ENCODE data around the gene ANKRD10.
"Not testable (repeated sequence)": the region's sequence is repeated elsewhere in the genome, so short reads cannot be mapped to it uniquely, and the experiment has no call there.

ANKRD10 gene

DNA sequence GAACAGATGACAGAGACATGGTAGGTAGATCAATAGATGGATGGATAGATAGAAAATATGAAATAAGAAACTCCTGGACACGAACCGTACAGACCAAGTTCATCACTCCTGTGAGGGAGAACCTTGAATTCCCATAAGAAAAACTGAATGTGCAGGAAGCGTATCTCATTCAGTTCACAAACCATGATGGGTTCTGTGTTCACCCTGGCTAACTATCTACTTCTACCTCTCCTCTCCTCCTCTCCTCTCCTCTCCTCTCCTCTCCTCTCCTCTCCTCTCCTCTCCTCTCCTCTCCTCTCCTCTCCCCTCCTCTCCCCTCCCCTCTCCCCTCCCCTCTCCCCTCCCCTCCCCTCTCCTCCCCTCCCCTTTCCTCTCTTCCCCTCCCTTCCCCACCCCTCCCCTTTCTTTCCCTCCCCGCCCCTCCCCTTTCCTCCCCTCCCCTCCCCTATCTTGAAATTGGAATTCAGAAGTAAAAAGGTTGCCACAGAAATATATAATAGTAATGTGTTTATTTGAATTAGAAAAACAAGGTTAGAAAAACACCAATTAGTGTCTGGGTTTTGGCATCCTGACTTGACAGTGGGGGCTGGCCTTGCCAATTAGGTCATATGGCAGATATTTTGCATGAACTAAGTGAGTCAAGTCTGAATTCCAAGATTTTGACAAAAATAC, 75.9 kb downstream of the ANKRD10 start:
- DNase-seq (ENCODE audit: low read depth, low spot score): no peak
- H3K4me3 ChIP-seq (ENCODE audit: low read length): no peak overlapping the region

DNA sequence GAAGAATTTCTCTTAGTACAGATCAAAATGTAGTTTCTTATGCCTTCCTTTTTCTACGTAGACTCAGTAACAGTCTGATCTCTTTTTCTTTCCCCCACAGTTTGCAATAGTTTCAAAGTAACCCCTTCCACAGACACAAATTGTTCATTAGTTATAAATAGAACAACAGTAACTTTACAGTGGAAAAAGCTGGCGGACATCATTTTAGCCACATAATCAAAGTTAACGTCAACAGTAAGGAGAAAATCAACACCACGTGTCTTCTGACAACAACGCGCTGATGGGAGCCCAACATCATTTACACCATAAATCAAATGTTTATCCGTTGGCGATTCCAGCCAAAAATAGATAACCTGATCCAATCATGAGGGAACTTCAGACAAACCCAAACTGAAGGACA, 76.8 kb downstream of the ANKRD10 start:
- H3K4me3 ChIP-seq (ENCODE audit: low read length): no peak overlapping the region
- no peak for DNase-seq (ENCODE audit: low read depth, low spot score)

DNA sequence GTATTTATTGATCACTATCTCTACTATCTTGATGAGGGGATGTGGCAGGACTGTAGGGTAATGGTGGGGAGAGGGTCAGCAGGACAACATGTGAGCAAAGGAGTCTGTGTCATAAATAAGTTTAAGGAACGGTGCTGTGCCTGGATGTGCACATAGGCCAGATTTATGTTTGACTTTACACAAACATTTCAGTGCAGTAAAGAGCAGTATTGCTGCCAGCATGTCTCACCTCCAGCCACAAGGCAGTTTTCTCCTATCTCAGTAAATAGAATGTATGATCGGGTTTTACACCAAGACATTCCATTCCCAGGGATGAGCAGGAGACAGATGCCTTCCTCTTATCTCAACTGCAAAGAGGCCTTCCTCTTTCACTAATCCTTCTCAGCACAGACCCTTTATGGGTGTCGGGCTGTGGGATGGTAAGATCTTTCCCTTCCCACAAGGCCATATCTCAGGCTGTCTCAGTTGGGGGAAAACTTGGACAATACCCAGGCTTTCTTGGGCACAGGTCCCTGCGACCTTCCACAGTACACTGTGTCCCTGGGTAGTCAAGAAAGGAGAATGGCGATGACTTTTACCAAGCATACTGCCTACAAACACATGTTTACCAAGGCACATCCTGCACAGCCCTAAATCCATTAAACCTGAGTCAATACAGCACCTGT, 77.3 kb downstream of the ANKRD10 start:
- not testable (repeated sequence) for DNase-seq (ENCODE audit: low read depth, low spot score); H3K4me3 ChIP-seq (ENCODE audit: low read length)

DNA sequence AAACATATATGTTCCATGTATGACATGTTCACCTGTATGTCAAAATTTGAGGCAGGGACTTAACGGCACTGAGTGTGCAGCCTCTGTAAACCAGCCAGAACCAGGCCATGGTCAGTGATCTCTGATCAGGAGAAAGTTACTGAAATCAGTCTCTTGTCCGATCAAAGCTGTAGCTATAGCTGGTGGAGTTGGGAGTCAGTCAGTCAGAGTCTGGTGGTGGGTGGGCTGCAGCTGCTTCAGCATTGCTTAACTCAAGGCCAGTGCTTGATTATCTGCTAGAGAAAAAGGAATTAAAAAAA, 78.3 kb downstream of the ANKRD10 start:
- H3K4me3 ChIP-seq (ENCODE audit: low read length): no peak overlapping the region
- DNase-seq (ENCODE audit: low read depth, low spot score): no peak

DNA sequence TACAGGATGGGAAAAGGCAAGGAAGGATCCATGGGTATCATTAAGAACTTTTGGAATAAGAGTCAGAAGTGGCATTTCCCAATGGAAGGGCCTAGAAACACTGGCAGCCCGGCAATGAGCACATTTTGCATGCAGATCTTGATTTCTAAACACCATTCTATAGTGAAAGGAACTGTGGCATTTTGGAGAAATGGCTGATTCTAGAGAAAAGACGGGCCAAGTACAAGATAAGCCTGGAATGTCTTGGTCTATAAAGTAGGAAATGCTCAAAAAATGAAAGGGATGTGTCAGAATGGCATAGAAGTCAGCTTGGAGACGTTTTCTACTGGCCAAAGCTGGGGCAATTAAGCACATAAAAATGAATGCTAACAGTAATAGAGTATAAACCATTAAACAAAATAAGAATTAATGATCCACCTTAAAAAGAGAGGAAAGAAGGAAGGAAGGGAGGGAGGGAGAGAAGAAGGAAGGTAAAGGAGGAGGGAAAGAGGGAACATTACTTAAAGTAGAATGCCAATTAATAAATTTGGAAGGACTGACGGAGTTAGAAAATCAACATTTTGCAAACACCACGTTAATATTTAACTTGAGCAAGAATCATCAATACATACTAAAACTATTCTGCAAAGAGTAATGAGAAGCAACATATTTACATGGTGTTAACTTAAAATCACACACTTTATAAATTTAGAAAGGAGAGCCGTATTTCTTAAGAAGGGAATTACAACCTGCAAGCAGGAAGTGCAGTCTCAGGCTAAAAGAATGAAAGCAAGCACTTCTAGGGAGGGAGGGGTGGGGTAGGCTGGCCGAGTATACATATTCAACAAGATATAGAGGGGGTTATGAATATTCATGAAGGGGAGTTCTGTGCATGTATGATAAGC, 78.9 kb downstream of the ANKRD10 start:
- H3K4me3 ChIP-seq (ENCODE audit: low read length): no peak overlapping the region
- DNase-seq (ENCODE audit: low read depth, low spot score): no peak

DNA sequence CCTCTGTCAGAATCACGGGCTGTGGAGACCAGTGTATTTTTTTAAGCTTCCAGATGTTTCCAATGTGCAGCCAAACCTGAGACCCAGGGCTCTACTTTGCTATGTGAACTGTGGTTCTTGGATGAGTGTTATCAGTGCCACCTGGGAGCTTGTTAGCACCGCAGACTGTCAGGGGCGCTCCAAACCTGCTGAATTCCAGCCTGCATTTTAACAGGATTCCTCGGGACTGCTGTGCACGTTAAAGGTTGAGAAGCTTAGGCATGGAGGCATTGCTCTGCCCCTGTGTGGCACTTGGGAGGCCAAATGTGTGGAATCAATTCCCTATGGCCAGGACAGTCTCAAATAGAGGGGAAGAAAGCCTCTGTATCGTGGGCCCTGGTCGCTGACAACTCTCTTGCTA, 80.3 kb downstream of the ANKRD10 start:
- no peak for DNase-seq (ENCODE audit: low read depth, low spot score)
- no peak overlapping the region for H3K4me3 ChIP-seq (ENCODE audit: low read length)

DNA sequence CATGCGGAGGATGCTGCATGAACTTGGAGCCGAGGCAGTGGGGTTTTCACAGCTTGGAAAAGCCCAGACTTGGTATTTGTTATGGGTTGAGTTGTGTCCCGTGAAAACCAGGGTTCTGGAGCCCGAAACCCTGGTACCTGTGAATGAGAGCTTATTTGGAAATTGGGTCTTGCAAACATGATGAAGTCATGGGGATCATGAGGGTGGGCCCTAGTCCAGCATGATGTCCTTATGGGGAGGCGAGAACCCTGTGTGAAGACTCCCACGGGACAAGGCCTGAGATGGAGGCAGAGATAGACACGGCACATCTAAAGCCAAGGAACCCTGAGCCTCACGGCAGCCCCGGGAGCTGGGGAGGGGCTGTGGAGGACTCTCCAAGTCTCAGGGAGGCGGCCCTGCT, 82.3 kb downstream of the ANKRD10 start:
- no peak for DNase-seq (ENCODE audit: low read depth, low spot score)
- no peak overlapping the region for H3K4me3 ChIP-seq (ENCODE audit: low read length)

DNA sequence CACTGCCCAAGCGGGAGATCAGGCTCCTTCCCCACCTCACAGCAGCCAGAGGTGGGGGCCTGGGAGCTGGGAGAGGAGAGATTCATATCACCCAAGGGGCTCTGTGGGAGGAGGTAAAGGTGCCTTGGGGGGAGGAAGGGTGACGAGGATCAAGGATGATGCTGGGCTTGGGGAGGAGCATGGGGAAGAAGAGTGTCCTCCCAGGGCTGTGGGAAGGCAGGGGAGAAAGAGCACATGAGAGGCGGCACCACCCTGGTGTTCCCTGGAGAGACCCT, 82.7 kb downstream of the ANKRD10 start:
- DNase-seq (ENCODE audit: low read depth, low spot score): no peak
- H3K4me3 ChIP-seq (ENCODE audit: low read length): no peak overlapping the region

DNA sequence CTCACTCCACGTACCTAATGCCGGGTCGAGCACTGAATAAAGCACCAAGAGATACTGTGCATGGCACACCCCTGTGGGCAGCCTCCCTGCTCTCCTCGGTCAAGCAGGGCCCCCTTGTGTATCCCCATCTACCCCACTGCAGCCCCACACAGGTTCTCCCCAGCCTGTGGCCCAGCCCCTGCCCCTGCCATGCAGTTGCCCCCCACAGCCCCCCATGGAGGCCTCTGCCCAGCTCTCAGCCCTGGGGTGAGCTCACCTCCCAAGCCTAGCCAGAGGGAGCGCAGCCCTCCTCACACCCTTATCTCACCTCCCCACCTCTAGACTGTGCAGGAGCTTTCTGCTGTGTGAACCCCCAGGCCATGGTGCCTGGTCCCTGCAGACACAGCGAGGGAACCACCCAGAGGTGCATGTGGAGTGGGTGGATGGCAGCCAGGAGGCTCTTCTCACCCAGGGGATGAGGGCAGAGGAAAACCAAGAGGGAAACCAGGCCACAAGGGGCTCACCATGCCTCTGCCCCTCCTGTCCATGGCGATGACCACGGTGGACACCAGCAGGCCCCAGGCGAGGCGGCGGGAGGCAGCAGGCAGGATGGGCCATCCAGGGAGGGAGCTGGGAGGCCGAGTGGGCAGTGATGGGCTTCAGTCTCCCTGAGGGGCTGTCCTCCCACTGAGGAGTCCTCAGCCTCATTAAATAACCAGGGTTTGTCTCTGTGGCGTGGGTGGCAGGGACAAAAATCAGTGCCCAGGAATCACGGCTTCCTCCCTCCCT, 83.2 kb downstream of the ANKRD10 start:
- no peak overlapping the region for H3K4me3 ChIP-seq (ENCODE audit: low read length)
- DNase-seq (ENCODE audit: low read depth, low spot score): no peak

DNA sequence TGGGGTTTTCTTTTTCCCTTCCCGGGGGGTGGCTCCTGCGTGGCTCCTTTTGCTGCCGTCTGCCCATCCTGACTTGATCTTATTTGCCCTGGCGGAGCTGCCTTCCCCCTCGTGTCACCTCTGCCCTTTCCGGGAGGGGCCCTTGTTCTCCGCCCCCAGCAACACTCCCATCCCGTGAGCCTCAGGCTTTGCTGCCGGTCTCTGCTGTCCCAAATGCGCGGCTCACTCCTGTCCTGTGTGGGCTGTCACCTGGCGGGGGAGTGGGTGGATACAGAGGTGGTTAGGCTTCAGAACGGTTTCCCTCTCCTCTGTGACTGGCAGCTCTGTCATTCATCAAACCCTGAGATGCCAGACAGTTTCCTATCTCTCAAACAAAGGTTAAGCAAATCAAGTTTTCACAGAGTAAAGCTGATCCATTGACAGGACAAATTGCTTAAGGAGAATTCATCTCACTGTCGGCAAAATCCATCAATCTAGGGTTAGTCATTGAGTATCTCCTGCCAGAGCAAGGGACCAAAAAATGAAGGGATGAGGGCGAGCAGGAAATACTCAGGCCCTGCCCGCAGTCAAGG, 84.0 kb downstream of the ANKRD10 start:
- no peak overlapping the region for H3K4me3 ChIP-seq (ENCODE audit: low read length)
- no peak for DNase-seq (ENCODE audit: low read depth, low spot score)

DNA sequence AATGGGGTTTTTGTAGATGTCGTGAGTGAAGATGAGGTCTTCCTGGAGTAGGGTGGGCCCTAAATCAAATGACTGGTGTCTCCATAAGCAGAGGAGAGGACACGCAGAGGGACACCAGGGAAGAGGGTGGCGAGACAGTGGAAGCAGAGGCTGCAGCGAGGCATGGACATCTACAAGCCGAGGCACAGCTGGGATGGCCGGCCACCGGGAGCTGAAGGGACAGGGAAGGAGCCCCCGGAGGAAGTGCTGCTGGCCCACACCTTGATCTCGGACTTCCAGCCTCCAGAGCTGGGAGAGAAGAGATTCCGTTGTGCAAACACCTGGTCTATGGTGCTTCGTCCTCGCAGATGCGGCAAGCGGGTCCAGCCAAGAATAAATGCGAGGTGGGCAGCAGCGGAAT, 84.5 kb downstream of the ANKRD10 start:
- DNase-seq (ENCODE audit: low read depth, low spot score): no peak
- H3K4me3 ChIP-seq (ENCODE audit: low read length): no peak overlapping the region

DNA sequence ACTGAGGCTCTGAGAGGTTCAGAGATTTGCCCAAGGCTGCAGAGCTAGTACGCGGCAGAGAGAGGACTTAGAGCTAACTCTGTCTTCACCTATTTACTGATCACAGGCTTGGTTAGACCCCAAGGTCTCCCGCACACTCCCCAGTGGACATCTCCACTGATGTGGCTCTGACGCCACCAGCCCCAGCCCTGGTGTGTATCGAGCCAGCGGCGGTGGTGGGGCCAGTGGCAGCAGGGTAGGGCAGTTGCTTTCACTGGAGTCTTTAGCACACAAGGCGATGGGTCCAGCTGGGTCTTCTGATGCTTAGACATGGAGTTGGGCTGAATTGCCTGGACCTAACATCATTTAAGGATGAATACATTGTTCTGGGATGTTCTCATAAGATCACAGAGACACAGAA, 85.4 kb downstream of the ANKRD10 start:
- no peak overlapping the region for H3K4me3 ChIP-seq (ENCODE audit: low read length)
- DNase-seq (ENCODE audit: low read depth, low spot score): no peak

DNA sequence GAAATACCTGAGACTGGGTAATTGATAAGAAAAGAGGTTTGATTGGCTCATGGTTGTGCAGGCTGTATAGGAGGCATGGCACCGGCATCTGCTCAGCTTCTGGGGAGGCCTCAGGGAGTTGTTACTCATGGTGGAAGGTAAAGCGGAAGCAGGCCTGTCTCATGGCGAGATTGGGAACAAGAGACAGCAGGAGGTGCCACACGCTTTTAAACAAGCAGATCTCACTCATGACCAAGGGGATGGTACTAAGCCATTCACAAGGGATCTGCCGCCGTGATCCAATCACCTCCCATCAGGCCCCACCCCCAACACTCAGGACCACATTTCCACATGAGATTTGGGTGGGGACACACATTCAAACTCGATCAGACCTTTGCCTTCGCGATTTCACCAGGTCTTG, 86.2 kb downstream of the ANKRD10 start:
- no peak overlapping the region for H3K4me3 ChIP-seq (ENCODE audit: low read length)
- DNase-seq (ENCODE audit: low read depth, low spot score): no peak
